Vagina (tissue), 2 donors: ENCODE measurements around the gene MEGF9. TPM values are rescaled to one million over a fixed set of nuclear protein-coding genes. Genes with fewer than 3 reads are reported as not detected.

Source experiments
- DNase-seq, 2 donors: peaks; one replicate each; pipeline ENCODE4 v3.0.0-alpha.2; 2017; ENCODE audit errors: extremely low spot score in 2 of 2
- H3K27ac ChIP-seq: fragments of 200-600 bp; sonication (generic); one replicate; pipeline ENCODE4 v1.5.1; 2019
- H3K27me3 ChIP-seq: fragments of 200-600 bp; sonication (generic); one replicate; pipeline ENCODE4 v1.5.1; 2019
- H3K36me3 ChIP-seq, 2 donors: fragments of 200-600 bp; sonication (generic); one replicate each; pipeline ENCODE4 v1.5.1; 2017 to 2019
- H3K4me1 ChIP-seq: fragments of 200-600 bp; sonication (generic); one replicate; pipeline ENCODE4 v1.5.1; 2019
- H3K4me3 ChIP-seq, 2 donors: fragments of 200-600 bp; sonication (generic); 1 replicate in 1 of 2; 2 replicates in 1 of 2; pipeline ENCODE4 v1.5.1; 2016 to 2019
- H3K9me3 ChIP-seq: fragments of 200-600 bp; sonication (generic); one replicate; pipeline ENCODE4 v1.5.1; 2019
- CTCF ChIP-seq, 3 experiments: fragments of 450-650 bp in 2 of 3; fragments of 200-600 bp in 1 of 3; sonication (generic) in 1 of 3; IDR thresholded peaks; one replicate each; pipeline ENCODE4 v1.5.1; 2017 to 2019; ENCODE audit warnings: antibody characterized with exemption in 3 of 3, mild to moderate bottlenecking in 2 of 3, moderate library complexity in 2 of 3
- POLR2A ChIP-seq, 2 donors: fragments of 450-650 bp; IDR thresholded peaks; one replicate each; pipeline ENCODE4 v1.6.1; 2017; ENCODE audit warnings: antibody characterized with exemption in 2 of 2, mild to moderate bottlenecking in 2 of 2, moderate library complexity in 2 of 2
- POLR2AphosphoS5 ChIP-seq, 2 donors: sonication (generic); formaldehyde crosslinking; IDR thresholded peaks; one replicate each; pipeline ENCODE4 v1.9.0; 2017; ENCODE audit warnings: antibody characterized with exemption in 2 of 2, mild to moderate bottlenecking in 2 of 2, low read depth in 1 of 2; ENCODE audit not compliant: insufficient read depth in 1 of 2
- intact Hi-C: fragments of 100-400 bp; cut with DNase I; formaldehyde crosslinking; loops from one replicate; pipeline ENCODE4 v1.15.1; 2023
- total RNA-seq: library from RNA; depleted of rRNA; stranded (reverse); fragments of >200 nt; gene quantifications from one replicate; pipeline ENCODE4 v1.2.3, GENCODE V29; 2016

MEGF9 gene
- total RNA-seq, 1 donor from 2014 or later = 17.7 TPM

GRCh38 chr9:120571443-120572257 is 142.6 kb downstream of the MEGF9 start:
- Histone ChIP-seq H3K36me3 (peaks cover 0 to 40% of the 10 kb centered on the region in 2 donors), H3K27me3 (no peaks in the 10 kb centered on the region), H3K27ac (no peak overlapping the region), H3K4me1 (no peaks in the 10 kb centered on the region), H3K4me3 (no peak overlapping the region), H3K9me3 (no peaks in the 10 kb centered on the region)
- intact Hi-C loops = no loop called here
- no peak for DNase-seq
- TF ChIP-seq POLR2AphosphoS5 (IDR thresholded peaks at IDR 0.05; ENCODE audit: insufficient read depth in 1 of 2, low read depth in 1 of 2) = no peak
- TF ChIP-seq CTCF (IDR thresholded peaks at IDR 0.05) = no peak
- TF ChIP-seq POLR2A (IDR thresholded peaks at IDR 0.05) = no peak

- Histone ChIP-seq H3K4me3 (no peak overlapping the region), H3K27me3 (no peaks in the 10 kb centered on the region), H3K9me3 (no peaks in the 10 kb centered on the region), H3K27ac (no peak overlapping the region), H3K36me3 (peaks cover 0 to 45% of the 10 kb centered on the region in 2 donors), H3K4me1 (no peaks in the 10 kb centered on the region)
- no peak for DNase-seq
- intact Hi-C loops = no loop called here
- TF ChIP-seq CTCF (IDR thresholded peaks at IDR 0.05) (no peak), POLR2AphosphoS5 (IDR thresholded peaks at IDR 0.05; ENCODE audit: insufficient read depth in 1 of 2, low read depth in 1 of 2) (no peak), POLR2A (IDR thresholded peaks at IDR 0.05) (no peak)
Observed at GRCh38 chr9:120570296-120570695, 144.0 kb downstream of the MEGF9 start.

GRCh38 chr9:120569556-120569955 is 144.7 kb downstream of the MEGF9 start:
- Histone ChIP-seq H3K4me1 (no peaks in the 10 kb centered on the region), H3K9me3 (no peaks in the 10 kb centered on the region), H3K4me3 (no peak overlapping the region), H3K36me3 (peaks cover 0 to 45% of the 10 kb centered on the region in 2 donors), H3K27ac (no peak overlapping the region), H3K27me3 (no peaks in the 10 kb centered on the region)
- TF ChIP-seq CTCF (IDR thresholded peaks at IDR 0.05) (no peak), POLR2A (IDR thresholded peaks at IDR 0.05) (no peak), POLR2AphosphoS5 (IDR thresholded peaks at IDR 0.05; ENCODE audit: insufficient read depth in 1 of 2, low read depth in 1 of 2) (no peak)
- DNase-seq = no peak
- intact Hi-C loops = no loop called here

DNA sequence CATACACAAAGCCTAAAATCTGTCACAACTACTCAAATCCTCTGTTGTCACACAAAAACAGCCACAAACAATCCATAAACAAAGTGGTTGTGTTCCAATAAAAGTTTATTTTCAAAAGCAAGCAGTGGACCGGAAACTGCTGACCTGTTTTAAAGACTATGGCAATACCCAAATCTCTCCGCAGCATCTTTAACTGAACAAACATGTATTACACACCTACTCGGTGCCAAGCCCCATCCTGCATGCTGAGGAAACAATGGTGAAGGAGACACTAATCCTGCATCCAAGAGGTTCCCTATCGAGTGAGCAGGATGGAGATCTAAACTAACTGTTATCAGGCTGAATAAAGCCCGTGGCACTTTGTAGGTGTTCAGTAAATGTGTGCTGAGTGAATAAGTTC is 145.5 kb downstream of the MEGF9 start:
- Histone ChIP-seq H3K9me3 (no peaks in the 10 kb centered on the region), H3K4me1 (no peaks in the 10 kb centered on the region), H3K27me3 (no peaks in the 10 kb centered on the region), H3K4me3 (no peak overlapping the region), H3K36me3 (peaks cover 0 to 45% of the 10 kb centered on the region in 2 donors), H3K27ac (no peak overlapping the region)
- intact Hi-C loops = no loop called here
- no peak for TF ChIP-seq POLR2AphosphoS5 (IDR thresholded peaks at IDR 0.05; ENCODE audit: insufficient read depth in 1 of 2, low read depth in 1 of 2)
- TF ChIP-seq CTCF (IDR thresholded peaks at IDR 0.05) = no peak
- TF ChIP-seq POLR2A (IDR thresholded peaks at IDR 0.05) = no peak
- DNase-seq = no peak

GRCh38 chr9:120567874-120568273 is 146.4 kb downstream of the MEGF9 start:
- H3K4me3 ChIP-seq = no peak overlapping the region
- H3K4me1 ChIP-seq = no peaks in the 10 kb centered on the region
- DNase-seq = no peak
- intact Hi-C loops = no loop called here
- no peaks in the 10 kb centered on the region for H3K27me3 ChIP-seq
- no peaks in the 10 kb centered on the region for H3K9me3 ChIP-seq
- TF ChIP-seq POLR2A (IDR thresholded peaks at IDR 0.05) = no peak
- TF ChIP-seq POLR2AphosphoS5 (IDR thresholded peaks at IDR 0.05; ENCODE audit: insufficient read depth in 1 of 2, low read depth in 1 of 2) = no peak
- TF ChIP-seq CTCF (IDR thresholded peaks at IDR 0.05) = no peak
- no peak overlapping the region for H3K27ac ChIP-seq
- peaks cover 0 to 45% of the 10 kb centered on the region in 2 donors for H3K36me3 ChIP-seq
